Erythroblast (primary cell): ENCODE results near the gene GOSR2.
"Not testable (repeated sequence)": the region's sequence is repeated elsewhere in the genome, so short reads cannot be mapped to it uniquely, and the experiment has no call there.

Experiments
- DNase-seq, 2 experiments: peaks; one replicate each; lab custom pipeline; 2025; lab: John Stamatoyannopoulos, UW
- GATA1 ChIP-seq: IDR thresholded peaks from 2 replicates; pipeline ENCODE4 v1.6.1; 2011; ENCODE audit warnings: low read depth, mild to moderate bottlenecking, control low read depth, low read length, moderate library complexity
- POLR2A ChIP-seq: IDR thresholded peaks from 2 replicates; pipeline ENCODE4 v1.6.1; 2011; ENCODE audit warnings: mild to moderate bottlenecking, low read length

Gene GOSR2

GRCh38 chr17:46901291-46901690, 21.7 kb upstream of the GOSR2 start:
- no peak for DNase-seq
- TF ChIP-seq GATA1 (no peak), POLR2A (no peak)

- no peak for DNase-seq
- TF ChIP-seq POLR2A (no peak), GATA1 (no peak)
These were observed 18.9 kb upstream of the GOSR2 start for GRCh38 chr17:46903762-46904672.

- no peak for DNase-seq
- TF ChIP-seq GATA1 = no peak
- TF ChIP-seq POLR2A = no peak
These were observed 14.8 kb upstream of the GOSR2 start for GRCh38 chr17:46908068-46908737.

- no peak for DNase-seq
- TF ChIP-seq GATA1 (no peak), POLR2A (no peak)
These were observed 12.6 kb upstream of the GOSR2 start for GRCh38 chr17:46910179-46910927.

- TF ChIP-seq POLR2A = no peak
- TF ChIP-seq GATA1 = no peak
- no peak for DNase-seq
These were observed 11.6 kb upstream of the GOSR2 start for GRCh38 chr17:46911311-46911710.

- no peak for DNase-seq
- TF ChIP-seq GATA1 (no peak), POLR2A (no peak)
These were observed 7.4 kb upstream of the GOSR2 start for GRCh38 chr17:46915596-46915995.

GRCh38 chr17:46916211-46916610, 6.7 kb upstream of the GOSR2 start:
- no peak for DNase-seq
- TF ChIP-seq POLR2A (no peak), GATA1 (no peak)

- TF ChIP-seq POLR2A = no peak
- TF ChIP-seq GATA1 = no peak
- no peak for DNase-seq
These were observed 6.3 kb upstream of the GOSR2 start for GRCh38 chr17:46916623-46917022.

- no peak for DNase-seq
These were observed 5.9 kb upstream of the GOSR2 start for GRCh38 chr17:46917041-46917440.

GRCh38 chr17:46917516-46917915, 5.4 kb upstream of the GOSR2 start:
- no peak for TF ChIP-seq GATA1
- no peak for TF ChIP-seq POLR2A
- DNase-seq = no peak

More at GRCh38 chr17:46917041-46917440, 5.9 kb upstream of the GOSR2 start:
- TF ChIP-seq POLR2A = no peak
- TF ChIP-seq GATA1 = no peak

GRCh38 chr17:46921962-46922361, 998 bp upstream of the GOSR2 start:
- not testable (repeated sequence) for DNase-seq

- no peak for TF ChIP-seq POLR2A
- TF ChIP-seq GATA1 = no peak
These were observed 515 bp upstream of the GOSR2 start for GRCh38 chr17:46922487-46922803.

GRCh38 chr17:46925185-46925868, 2.4 kb downstream of the GOSR2 start:
- DNase-seq = no peak
- no peak for TF ChIP-seq POLR2A
- TF ChIP-seq GATA1 = no peak

More at GRCh38 chr17:46922487-46922803, 515 bp upstream of the GOSR2 start:
- no peak for DNase-seq
